GM12873 (cell line): ENCODE data around the gene DBR1.

Experiments
- TF ChIP-seq, protein P1 (sequence below): IDR thresholded peaks from 2 replicates; pipeline ENCODE4 v1.5.1; 2012; ENCODE audit warnings: low read depth, mild to moderate bottlenecking, moderate library complexity, low read length, control low read depth; ENCODE audit not compliant: insufficient read depth; ENCODE audit errors: missing control alignments

Gene DBR1

DNA sequence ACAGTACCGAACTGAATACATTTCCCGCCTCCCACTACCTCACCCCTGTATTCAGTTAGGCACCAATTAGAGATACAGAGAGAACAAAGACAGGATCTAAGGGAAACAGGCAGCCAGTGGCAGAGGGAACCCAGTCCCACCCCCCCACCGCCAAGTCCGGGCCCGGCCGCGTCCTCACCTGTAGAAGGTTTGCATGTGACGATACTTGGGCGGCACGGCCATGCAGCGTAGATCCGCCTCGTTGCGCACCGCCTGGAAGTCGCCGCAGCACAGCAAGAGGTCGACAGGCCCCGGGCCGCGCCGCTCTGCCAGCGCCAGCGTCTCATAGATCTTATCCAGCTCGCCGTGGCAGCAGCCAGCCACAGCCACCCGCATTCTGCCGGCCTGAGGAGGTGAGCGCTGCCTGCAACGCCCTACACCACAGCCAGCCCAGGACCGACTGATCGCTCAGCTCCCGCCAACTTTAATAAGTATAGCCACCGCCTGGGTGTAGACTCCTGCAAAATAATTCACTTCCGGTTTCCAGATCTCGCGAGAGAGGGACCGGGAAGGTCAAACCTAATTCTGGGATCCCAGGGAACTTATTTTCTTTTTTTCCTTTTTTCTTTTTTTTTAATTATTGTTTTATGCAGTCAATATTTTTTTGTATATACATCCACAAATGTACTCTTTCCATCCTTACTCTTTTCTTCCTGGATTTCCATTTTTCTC, at the start of gene DBR1:
DBR1 (minus strand) TSS at position 501 of the 711 bp plus-strand sequence; CDS start at position 375, 126 bp downstream.
- TF ChIP-seq, protein P1, sequence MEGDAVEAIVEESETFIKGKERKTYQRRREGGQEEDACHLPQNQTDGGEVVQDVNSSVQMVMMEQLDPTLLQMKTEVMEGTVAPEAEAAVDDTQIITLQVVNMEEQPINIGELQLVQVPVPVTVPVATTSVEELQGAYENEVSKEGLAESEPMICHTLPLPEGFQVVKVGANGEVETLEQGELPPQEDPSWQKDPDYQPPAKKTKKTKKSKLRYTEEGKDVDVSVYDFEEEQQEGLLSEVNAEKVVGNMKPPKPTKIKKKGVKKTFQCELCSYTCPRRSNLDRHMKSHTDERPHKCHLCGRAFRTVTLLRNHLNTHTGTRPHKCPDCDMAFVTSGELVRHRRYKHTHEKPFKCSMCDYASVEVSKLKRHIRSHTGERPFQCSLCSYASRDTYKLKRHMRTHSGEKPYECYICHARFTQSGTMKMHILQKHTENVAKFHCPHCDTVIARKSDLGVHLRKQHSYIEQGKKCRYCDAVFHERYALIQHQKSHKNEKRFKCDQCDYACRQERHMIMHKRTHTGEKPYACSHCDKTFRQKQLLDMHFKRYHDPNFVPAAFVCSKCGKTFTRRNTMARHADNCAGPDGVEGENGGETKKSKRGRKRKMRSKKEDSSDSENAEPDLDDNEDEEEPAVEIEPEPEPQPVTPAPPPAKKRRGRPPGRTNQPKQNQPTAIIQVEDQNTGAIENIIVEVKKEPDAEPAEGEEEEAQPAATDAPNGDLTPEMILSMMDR, result no peak

DNA sequence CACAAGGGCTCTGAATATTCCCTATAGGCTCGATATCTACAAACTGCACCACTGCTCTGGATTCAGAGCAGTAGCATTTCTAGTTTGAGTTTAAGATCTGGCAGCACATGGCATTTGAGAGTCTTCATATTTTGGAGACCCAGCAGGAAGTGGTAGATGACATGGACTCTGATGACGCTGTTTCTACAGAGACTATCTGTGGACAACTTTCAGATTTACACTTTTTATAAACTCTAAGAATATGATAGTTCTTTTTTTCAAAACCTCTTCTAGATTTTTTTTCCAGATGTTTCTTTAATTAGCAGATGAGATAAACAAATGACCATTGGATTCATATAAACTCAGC, 48.2 kb upstream of the DBR1 start:
- TF ChIP-seq, protein P1, result no peak

DNA sequence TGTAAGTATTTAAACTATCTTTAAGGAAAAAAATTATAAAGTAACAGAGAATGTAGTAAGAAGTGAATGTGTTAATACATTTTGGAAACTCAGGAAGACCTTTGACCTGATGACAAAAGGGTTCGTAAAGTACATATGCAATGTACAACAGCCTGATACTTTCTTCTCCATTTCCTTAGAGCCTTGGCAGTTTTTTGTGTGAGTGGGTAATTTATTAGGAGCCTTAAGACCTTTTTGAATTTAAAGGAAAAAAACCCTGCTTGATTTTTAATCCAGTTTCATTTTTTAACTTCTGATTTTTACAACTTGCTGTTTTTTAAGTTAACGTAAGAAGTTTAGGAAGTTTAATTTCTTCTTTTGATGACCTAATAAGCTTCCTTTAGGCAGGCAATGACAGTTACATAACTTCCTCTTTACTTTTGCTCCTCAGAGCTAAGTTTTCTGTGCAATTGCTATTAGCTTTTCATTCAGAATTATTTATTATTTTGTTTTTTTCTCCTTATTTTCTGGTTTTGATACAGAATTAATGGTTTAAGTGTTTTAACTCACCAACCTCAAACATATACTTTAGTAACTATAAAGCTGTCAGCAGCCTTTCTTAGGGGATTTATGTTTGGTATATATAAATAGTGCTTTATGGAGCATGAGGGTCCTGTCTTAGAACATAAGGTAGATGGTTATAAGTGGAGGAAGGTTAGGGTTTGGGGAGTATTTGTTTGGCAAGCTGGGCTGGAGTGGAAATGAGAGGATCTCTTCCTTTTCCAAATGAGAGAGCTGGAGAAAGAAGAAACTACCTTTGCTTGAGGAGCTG, 47.6 kb upstream of the DBR1 start:
- TF ChIP-seq, protein P1, result no peak

GRCh38 chr3:138220788-138221187, 46.1 kb upstream of the DBR1 start:
- TF ChIP-seq, protein P1, result no peak

GRCh38 chr3:138220242-138220641, 45.5 kb upstream of the DBR1 start:
- TF ChIP-seq, protein P1, result no peak

- TF ChIP-seq, protein P1, result no peak
These were observed 44.5 kb upstream of the DBR1 start for GRCh38 chr3:138219255-138219654.

DNA sequence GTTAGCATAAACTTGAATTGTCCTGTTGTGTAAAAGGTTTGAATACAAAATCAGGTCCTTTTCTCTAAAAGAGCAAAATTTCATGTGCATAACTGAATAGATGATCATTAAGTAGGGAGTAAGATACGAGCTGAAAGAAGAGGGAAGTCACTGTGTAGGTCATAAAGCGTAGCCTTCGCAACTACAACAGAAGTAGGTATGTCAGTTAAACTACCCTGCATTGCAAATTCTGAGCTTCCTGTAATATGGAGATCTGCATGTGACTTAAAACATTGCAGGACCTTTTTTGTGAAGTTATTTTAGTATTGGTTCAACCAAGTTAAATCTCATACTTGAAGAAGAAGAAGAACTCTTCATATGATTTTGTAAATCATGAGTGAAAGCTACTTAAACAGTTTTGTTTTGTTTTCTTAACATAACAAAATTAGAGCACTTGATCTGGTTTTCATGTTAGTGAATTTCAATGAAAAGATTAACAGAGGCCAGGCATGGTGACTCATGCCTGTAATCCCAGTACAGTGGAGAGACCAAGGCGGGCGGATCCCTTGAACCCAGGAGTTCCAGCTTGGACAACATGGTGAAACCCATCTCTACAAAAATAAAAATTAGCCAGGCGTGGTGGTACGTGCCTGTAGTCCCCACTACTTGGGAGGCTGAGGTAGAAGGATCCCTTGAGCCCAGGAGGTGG, 38.8 kb upstream of the DBR1 start:
- TF ChIP-seq, protein P1, result no peak
